Kidney (tissue), 14 donors: ENCODE data around the gene MYL3. TPM values are rescaled to one million over a fixed set of nuclear protein-coding genes. Genes with fewer than 3 reads are reported as not detected.
A peak's percentile ranks its signal among the peaks of the same experiment; 100 is the strongest.

Source experiments
- DNase-seq, 5 donors: peaks; one replicate each; pipeline ENCODE4 v3.0.0-alpha.2; 2013 to 2020
- FAIRE-seq: peaks from 2 replicates; lab custom pipeline; 2012; peaks lifted over from hg19 to GRCh38; lab: Jason Lieb, UNC
- H3K27ac ChIP-seq, 2 donors: one replicate each; pipeline ENCODE4 v1.7.0; 2013; ENCODE audit warnings: low read depth in 2 of 2, low read length in 2 of 2, inconsistent platforms in 1 of 2
- H3K27me3 ChIP-seq: one replicate; pipeline ENCODE4 v1.7.1; 2013; ENCODE audit warnings: low read length, inconsistent platforms; ENCODE audit not compliant: control insufficient read depth, insufficient read depth
- H3K36me3 ChIP-seq, 3 donors: one replicate each; pipeline versions ENCODE4 v1.7.0 to v1.7.1; 2013; ENCODE audit warnings: low read length in 3 of 3, control low read depth in 1 of 3, inconsistent platforms in 1 of 3; ENCODE audit not compliant: insufficient read depth in 3 of 3, control insufficient read depth in 2 of 3
- H3K4me1 ChIP-seq, 3 donors: one replicate each; pipeline versions ENCODE4 v1.7.0 to v1.7.1; 2013; ENCODE audit warnings: low read length in 3 of 3, inconsistent platforms in 1 of 3, low read depth in 1 of 3; ENCODE audit not compliant: control insufficient read depth in 2 of 3, insufficient read depth in 2 of 3
- H3K4me3 ChIP-seq, 3 donors: one replicate each; pipeline versions ENCODE4 v1.7.0 to v1.8.1; 2013; ENCODE audit warnings: low read length in 3 of 3, control low read depth in 1 of 3, inconsistent platforms in 1 of 3
- H3K9ac ChIP-seq, 3 donors: one replicate each; pipeline versions ENCODE4 v1.7.0 to v1.7.1; 2013; ENCODE audit warnings: low read length in 3 of 3, control low read depth in 1 of 3, inconsistent platforms in 1 of 3
- H3K9me3 ChIP-seq, 3 donors: one replicate each; pipeline versions ENCODE4 v1.7.0 to v1.7.1; 2013; ENCODE audit warnings: low read length in 3 of 3, control low read depth in 1 of 3, inconsistent platforms in 1 of 3; ENCODE audit not compliant: control insufficient read depth in 2 of 3, insufficient read depth in 1 of 3
- intact Hi-C: fragments of 100-400 bp; cut with DNase I; formaldehyde crosslinking; loops from one replicate; pipeline ENCODE4 v1.11.1; 2022
- polyA plus RNA-seq: library from polyadenylated mRNA; stranded (reverse); fragments of 350-450 nt; fragmentation: Illumina TruSeq; extraction: RNeasy Lipid Tissue Mini Kit (QIAGEN cat#74804); gene quantifications from one replicate; pipeline ENCODE4 v1.2.3, GENCODE V29; 2014; ENCODE audit warnings: low read depth, low replicate concordance; ENCODE audit not compliant: insufficient read depth
- total RNA-seq: library from RNA; stranded (reverse); fragmentation: NEBNext Ultra II Directional; extraction: Animal tissue kit (Norgen Biotek cat#: 25700); gene quantifications from one replicate; pipeline ENCODE4 v1.2.1, GENCODE V29; 2021
- TF ChIP-seq, protein P1 (sequence below): IDR thresholded peaks from 3 replicates; pipeline ENCODE4 v1.5.1; 2012; ENCODE audit warnings: mild to moderate bottlenecking, moderate library complexity, borderline replicate concordance; ENCODE audit not compliant: insufficient read depth; ENCODE audit errors: extremely low read depth
- donor health status: control.
- donor health status: control.
- donor health status: control.
- donor health status: control.
- donor health status: control.
- donor health status: DM: yes; HTN: yes; CAD: no.
- donor health status: Normal renal cell carcinoma (clear cell type).

Gene MYL3
- total and polyA plus RNA-seq, 2 donors from 2014 or later: 41.3 to 81.9 TPM

DNA sequence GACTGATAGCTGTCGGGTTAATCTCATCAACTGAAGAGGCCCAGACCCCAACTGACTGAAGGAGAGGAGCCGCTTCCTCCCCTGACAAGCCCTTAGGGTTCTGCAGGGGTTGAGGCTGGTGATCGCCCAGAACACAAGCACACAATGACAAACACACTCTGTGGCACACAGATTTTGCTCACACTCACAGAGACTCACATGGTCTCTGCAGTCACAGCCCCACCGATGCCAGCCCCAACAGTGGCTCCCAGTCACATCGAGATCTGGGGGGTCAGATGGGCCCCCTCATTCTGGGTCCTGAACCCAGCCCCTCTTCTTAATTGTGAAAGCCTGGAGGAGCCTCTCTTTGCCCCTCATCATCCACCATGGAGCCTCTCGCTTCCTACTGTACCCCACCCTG lies 31.0 kb upstream of the MYL3 start:
- Histone ChIP-seq H3K36me3 (peaks cover 0 to 26% (median 6%) of the 10 kb centered on the region in 3 donors), H3K4me1 (peaks cover 3 to 50% (median 41%) of the 10 kb centered on the region in 3 donors), H3K4me3 (no peak overlapping the region), H3K9me3 (no peaks in the 10 kb centered on the region), H3K9ac (peak overlapping the region in 1 of 3 donors; percentile 26), H3K27ac (no peak overlapping the region), H3K27me3 (no peaks in the 10 kb centered on the region)
- TF ChIP-seq, protein P1, sequence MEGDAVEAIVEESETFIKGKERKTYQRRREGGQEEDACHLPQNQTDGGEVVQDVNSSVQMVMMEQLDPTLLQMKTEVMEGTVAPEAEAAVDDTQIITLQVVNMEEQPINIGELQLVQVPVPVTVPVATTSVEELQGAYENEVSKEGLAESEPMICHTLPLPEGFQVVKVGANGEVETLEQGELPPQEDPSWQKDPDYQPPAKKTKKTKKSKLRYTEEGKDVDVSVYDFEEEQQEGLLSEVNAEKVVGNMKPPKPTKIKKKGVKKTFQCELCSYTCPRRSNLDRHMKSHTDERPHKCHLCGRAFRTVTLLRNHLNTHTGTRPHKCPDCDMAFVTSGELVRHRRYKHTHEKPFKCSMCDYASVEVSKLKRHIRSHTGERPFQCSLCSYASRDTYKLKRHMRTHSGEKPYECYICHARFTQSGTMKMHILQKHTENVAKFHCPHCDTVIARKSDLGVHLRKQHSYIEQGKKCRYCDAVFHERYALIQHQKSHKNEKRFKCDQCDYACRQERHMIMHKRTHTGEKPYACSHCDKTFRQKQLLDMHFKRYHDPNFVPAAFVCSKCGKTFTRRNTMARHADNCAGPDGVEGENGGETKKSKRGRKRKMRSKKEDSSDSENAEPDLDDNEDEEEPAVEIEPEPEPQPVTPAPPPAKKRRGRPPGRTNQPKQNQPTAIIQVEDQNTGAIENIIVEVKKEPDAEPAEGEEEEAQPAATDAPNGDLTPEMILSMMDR: no peak
- intact Hi-C loops: no loop called here
- FAIRE-seq (no peak), DNase-seq (peak in 1 of 5 donors; percentile 46)

DNA sequence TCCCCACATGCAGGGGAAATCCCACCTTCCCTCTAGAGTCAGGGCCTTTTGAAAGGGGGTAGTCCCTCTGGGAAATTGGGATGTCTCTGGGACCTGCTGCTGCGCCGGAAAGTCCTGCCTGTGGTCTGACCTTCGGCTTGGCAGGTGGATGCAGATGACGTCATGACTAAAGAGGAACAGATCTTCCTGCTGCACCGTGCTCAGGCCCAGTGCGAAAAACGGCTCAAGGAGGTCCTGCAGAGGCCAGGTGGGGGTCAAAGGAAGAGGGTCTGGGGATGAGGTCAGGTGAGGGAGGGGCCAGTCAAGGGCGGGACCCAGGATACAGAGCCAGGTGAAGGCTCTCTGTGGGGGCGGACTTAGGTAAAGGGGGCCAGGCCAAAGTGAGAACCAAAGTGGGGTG lies 30.5 kb upstream of the MYL3 start:
- no peak for FAIRE-seq
- H3K4me3 ChIP-seq: no peak overlapping the region
- peak overlapping the region in 1 of 3 donors; percentile 60 for H3K9ac ChIP-seq
- peaks cover 0 to 26% (median 6%) of the 10 kb centered on the region in 3 donors for H3K36me3 ChIP-seq
- peak in 1 of 5 donors; percentile 68 for DNase-seq
- intact Hi-C loops: no loop called here
- H3K27me3 ChIP-seq: no peaks in the 10 kb centered on the region
- H3K4me1 ChIP-seq: peaks cover 3 to 54% (median 43%) of the 10 kb centered on the region in 3 donors
- peak overlapping the region in 1 of 2 donors; percentile 48 for H3K27ac ChIP-seq
- TF ChIP-seq, protein P1: no peak
- H3K9me3 ChIP-seq: no peaks in the 10 kb centered on the region

DNA sequence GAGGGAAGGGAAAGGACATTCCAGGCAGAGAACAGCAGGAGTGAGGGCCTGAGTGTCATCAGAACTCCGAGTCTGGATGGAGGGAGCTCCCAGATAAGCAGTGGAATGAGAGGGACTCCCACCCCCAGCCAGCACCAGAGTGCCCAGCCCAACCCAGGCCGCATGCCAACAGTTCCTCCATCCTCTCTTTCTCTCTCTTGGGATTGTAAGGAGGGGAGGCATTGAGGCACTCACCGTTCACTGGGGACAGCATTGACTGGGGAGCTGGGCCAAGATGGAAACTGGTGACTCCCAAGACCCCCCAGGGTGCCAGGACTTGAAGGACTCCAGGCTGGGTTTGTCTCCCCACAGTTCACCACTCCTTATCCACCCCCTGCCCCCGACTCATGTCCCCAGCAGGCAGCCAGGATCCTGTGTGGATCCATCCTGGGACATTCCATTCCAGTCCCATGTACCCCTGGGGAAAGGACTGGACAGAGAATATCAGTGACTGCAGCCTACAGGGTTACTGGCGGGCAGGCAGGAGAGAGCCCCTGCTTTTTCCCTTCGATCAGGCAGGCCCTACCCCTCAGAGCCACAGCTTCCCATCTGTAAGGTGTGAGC lies 30.0 kb upstream of the MYL3 start:
- Histone ChIP-seq H3K36me3 (peaks cover 0 to 26% (median 6%) of the 10 kb centered on the region in 3 donors), H3K27me3 (no peaks in the 10 kb centered on the region), H3K27ac (peak overlapping the region; percentile 66 to 86), H3K9me3 (no peaks in the 10 kb centered on the region), H3K4me3 (peak overlapping the region in 1 of 3 donors; percentile 54), H3K9ac (peak overlapping the region in 1 of 3 donors; percentile 60), H3K4me1 (peaks cover 3 to 54% (median 47%) of the 10 kb centered on the region in 3 donors)
- DNase-seq: peak in 1 of 5 donors; percentile 77
- TF ChIP-seq, protein P1: no peak
- intact Hi-C loops: no loop called here
- no peak for FAIRE-seq
